Activated T-cell treated with anti-CD3 and anti-CD28 coated beads for 48 hours (primary cell): ENCODE measurements around the gene TOP3B.
"Not testable (repeated sequence)": the region's sequence is repeated elsewhere in the genome, so short reads cannot be mapped to it uniquely, and the experiment has no call there.

Source experiments
- DNase-seq: peaks from one replicate; pipeline ENCODE4 v3.0.0-alpha.2; 2020; ENCODE audit warnings: low read depth

Gene TOP3B

DNA sequence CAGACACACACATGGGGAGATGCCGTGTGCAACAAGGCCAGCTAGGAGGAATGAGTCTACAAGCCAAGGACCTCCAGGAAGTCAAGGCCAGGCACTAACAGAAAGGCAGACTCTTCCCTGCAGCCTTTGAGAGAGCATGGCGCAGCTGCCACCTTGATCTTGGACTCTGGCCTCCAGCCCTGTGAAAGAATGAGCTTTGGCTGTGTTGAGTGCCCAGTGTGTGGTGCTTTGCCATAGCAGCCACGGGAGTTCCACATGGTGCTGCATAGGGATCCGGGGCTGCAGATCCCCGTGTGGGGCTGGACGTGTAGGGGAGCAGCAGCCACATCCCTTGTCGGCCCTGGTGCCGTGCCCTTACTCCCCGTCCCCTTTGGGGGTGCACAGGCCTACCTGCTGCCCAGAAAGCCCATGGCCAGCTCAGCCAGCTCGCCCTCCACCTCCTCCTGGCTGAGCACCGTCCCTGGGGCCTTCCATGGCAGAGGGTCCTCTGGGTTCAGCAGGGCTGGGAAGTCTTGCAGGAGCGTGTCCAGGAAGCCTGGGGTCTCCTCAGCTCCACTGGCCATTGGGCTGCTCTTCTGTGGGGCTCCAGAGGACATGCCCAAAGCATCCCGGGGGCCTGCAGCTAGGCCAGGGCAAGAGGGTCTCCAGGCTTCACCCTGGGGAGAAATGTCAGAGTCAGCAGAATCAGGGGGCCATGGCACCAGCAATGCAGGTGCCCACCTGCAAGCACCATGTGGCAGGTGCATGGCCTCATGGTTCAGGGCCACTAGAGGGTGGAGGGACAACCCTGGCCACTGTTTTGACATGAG, 36.9 kb downstream of the TOP3B start:
- no peak for DNase-seq

- DNase-seq: no peak
Observed at GRCh38 chr22:21944871-21945270, 37.7 kb downstream of the TOP3B start.

GRCh38 chr22:21943571-21944448, 38.8 kb downstream of the TOP3B start:
- DNase-seq: no peak

DNA sequence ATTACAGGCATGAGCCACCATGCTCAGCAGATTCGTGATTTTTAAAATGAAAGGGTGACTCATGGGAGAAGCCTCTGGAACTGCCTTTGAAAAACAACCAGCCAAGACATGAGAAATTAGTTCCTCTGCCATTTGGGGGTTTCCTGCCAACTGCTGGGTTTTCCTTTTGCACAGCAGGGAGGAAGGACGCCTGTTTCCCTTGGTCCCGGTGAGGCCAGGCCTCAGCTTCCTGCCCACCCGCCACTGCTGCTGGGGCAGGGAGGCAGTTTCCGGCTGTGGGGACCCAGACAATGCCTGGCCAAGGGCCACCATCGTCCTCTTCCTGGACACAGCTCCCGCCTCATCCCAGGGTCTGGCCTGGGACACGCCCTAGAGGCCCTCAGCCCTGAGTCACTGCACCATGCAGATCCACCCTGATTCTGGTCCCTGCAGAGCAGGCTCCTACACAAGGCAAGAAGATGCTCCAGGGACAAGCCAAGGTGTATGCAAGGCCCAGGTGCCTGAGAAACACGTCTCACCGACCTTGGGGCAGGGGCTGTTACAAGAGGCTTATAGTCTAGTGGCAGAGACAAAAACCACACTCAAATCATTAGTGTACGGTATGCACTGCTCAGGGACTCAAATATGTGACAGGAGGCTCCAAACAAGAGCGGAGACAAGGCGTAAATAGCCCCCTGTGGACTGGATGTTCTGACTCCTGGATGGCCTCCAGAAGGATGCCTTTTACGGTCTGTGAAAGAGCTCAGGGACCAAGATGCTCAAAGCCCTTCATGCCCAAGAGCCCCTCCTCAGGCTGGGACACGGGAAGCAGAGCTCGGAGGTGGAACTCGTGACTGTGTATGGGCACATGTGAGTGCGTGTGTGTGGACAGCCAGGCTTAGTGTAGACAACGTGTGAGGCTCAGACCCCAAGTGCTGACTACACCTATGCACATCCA, 39.9 kb downstream of the TOP3B start:
- peak; percentile 18 for DNase-seq

GRCh38 chr22:21941921-21942320, 40.7 kb downstream of the TOP3B start:
- no peak for DNase-seq

- no peak for DNase-seq
Observed at GRCh38 chr22:21940521-21940920, 42.1 kb downstream of the TOP3B start.

DNA sequence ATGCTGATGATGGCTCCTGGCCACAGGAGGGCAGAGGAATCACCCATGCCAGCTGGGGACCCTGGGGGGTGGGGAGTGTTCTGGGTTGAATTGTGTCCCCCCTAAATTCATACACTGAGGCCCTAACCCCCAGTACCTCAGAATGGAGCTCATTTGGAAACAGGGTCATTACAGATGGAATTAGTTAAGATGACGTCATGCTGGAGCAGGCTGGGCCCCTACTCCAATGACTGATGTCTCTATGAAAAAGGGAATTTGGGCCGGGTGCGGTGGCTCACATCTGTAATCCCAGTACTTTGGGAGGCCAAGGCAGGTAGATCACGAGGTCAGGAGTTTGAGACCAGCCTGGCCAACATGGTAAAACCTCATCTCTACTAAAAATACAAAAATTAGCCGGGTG, 42.7 kb downstream of the TOP3B start:
- not testable (repeated sequence) for DNase-seq

GRCh38 chr22:21939461-21939913, 43.1 kb downstream of the TOP3B start:
- DNase-seq: no peak

DNA sequence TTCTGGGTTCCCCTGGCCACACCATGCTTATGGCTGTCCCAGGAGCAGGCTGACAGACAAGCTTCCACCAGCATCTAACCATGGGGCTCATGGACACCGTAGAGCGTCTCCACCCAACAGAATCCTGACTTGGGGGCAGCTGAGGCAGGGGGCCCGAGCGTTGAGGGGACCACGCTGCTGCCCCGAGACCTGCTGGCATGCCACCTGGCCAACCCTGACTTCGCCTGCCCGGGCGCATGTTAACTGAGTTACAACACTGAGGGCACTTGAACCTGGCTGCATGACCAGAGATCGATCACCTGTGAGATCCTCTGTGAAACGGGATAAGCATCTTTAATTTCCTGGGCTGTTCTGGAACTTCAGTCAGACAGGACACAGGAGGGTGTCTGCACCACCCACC, 43.7 kb downstream of the TOP3B start:
- DNase-seq: no peak

GRCh38 chr22:21938071-21938822, 44.3 kb downstream of the TOP3B start:
- DNase-seq: peak; percentile 90

GRCh38 chr22:21937821-21938070, 44.8 kb downstream of the TOP3B start:
- no peak for DNase-seq

DNA sequence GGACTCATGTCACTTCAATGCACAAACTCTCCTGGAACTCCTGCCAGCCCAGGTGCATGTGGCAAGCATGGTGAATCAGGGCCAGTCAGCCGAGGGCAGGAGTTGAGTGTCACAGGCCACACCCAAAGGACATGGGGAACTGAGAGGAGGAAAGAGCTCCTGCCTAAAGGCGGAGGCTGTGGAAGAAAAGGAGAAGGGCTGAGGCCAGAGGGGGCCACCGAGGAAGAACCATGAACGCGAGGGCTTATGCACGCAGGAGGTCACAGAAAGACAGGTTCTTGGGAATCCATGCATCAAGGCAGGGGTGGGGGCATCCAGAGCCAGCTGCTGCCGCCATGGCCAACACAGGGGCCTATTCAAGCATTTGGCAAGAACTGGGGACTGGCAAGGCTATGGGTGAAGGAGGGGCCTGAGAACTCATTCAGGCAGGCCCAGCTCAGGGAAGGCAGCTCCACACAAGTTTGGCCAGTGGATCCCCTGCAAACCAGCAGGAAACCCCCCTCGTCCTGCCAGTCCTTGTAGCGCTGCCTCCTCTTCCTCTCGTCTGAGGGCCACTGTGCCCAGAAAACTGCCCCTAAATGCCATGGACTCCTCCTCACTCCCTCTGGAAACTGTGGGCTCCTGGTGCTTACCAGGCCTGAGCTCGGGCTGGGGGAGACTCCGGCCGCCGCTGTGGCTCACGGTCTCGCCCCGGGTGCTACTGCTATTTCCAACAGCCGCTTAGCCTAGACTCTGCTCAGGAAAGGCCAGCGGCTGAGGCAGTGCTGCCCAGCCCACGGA, 45.4 kb downstream of the TOP3B start:
- no peak for DNase-seq

GRCh38 chr22:21936151-21936775, 46.3 kb downstream of the TOP3B start:
- DNase-seq: no peak

DNA sequence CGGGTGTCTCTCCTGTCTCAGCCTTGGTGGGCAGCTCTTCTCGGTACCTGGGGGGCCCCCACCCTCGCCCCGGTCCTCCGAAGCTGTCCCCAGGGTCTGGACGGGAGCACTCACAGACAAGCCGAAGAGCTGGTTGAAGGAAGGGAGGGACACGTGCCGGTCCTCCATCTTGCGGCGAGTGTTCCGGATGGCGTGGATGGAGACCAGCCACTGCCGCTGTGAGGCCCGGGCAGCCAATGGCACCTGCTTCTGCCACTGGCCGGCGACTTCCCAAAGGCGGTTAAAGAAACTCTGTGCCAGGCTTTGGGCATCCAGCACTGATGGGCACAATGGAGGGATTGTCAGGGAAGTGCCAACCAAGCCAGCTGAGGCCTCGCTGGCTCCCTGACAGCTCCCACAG, 48.7 kb downstream of the TOP3B start:
- no peak for DNase-seq

GRCh38 chr22:21933413-21933812, 49.2 kb downstream of the TOP3B start:
- no peak for DNase-seq

DNA sequence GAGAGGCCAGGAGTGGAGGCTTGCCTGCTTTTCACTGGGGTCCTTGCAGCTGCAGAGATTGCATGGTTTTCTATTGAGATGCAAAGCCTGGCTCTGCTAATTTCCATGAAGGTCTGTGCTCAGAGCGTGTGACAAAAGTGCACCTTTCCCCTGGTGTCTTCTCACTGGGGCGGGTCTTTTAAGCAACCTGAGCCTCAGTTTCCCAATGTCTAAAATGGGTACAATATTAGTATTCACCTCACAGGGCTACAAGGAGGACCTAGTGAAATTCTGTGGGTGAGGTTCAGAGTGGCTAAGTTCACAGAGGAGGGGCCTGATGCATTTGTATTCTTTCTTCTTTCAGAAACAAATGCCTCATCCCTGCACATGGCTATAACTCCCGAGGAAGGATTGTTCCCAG, 50.2 kb downstream of the TOP3B start:
- no peak for DNase-seq

GRCh38 chr22:21931056-21931455, 51.5 kb downstream of the TOP3B start:
- no peak for DNase-seq

GRCh38 chr22:21929253-21929652, 53.3 kb downstream of the TOP3B start:
- no peak for DNase-seq

GRCh38 chr22:21928048-21928447, 54.5 kb downstream of the TOP3B start:
- no peak for DNase-seq

DNA sequence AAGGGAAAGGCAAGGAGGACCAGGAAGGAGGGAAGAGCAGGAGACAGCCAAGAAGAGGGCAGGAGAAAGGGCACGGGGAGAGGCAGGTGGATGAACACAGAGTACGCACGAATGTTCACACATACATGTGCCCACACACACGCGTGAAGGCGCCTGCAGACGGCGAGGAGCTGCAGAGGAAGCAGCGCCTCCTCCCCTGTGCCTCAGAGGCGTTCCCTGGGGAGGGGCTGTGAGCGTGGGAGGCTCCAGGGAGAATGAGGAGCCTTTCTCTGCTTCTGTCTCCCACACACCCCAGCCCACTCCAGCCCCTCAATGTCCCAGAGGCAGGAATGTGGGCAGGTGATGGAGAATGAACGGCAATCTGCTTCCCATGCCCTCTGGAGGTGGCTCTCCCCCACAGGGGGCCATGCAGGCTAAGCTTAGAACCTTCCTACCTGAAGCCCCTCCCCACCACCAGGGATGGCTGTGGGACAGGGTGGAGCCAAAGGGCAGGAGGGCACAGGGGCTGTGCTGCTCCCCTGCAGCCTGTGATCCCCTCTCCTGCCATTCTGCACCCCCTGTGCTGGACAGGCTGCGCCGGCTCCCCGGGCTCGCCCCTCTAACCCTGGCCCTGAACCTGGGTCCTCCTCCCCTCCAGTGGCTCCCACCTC, 55.3 kb downstream of the TOP3B start:
- no peak for DNase-seq
